ENCODE data around the gene PIGQ.

PIGQ gene

GRCh38 chr16:576197-576822 lies 6.5 kb downstream of the PIGQ start:
- DNase-seq (ENCODE audit: low read depth, low spot score), result no peak
- CTCF ChIA-PET, result interaction anchor here (0.6 to 1.4 kb wide), 8 partner anchors 7 to 209 kb away, joined by 3 to 5 read pairs (median 3); partner anchors contain the start of genes NHLRC4 and RHOT2
- H3K4me3 ChIP-seq (ENCODE audit: low read depth, low read length), result no peak overlapping the region
- TF ChIP-seq CTCF (IDR thresholded peaks at IDR 0.05; ENCODE audit: insufficient read depth, low read length, missing control alignments), result no peak
- POLR2A ChIA-PET, result no interaction called here

- peak; percentile 5 for TF ChIP-seq CTCF (IDR thresholded peaks at IDR 0.05; ENCODE audit: insufficient read depth, low read length, missing control alignments)
- POLR2A ChIA-PET, result no interaction called here
- no peak overlapping the region for H3K4me3 ChIP-seq (ENCODE audit: low read depth, low read length)
- DNase-seq (ENCODE audit: low read depth, low spot score), result no peak
- CTCF ChIA-PET, result interaction anchor here (0.6 to 1.4 kb wide), 10 partner anchors 8 to 208 kb away, joined by 3 to 5 read pairs (median 3); partner anchors contain the start of genes NHLRC4 and RHOT2
Observed at GRCh38 chr16:576823-577201, 7.0 kb downstream of the PIGQ start.

GRCh38 chr16:577796-578195 lies 8.0 kb downstream of the PIGQ start:
- H3K4me3 ChIP-seq (ENCODE audit: low read depth, low read length), result no peak overlapping the region
- TF ChIP-seq CTCF (IDR thresholded peaks at IDR 0.05; ENCODE audit: insufficient read depth, low read length, missing control alignments), result no peak
- no peak for DNase-seq (ENCODE audit: low read depth, low spot score)
- ChIA-PET CTCF (interaction anchor here (0.9 to 3.0 kb wide), 4 partner anchors 10 to 102 kb away, joined by 3 to 12 read pairs (median 4); partner anchors contain the start of genes RHOT2 and STUB1), POLR2A (interaction anchor here (0.6 kb wide), 1 partner anchor 11 kb away, joined by 3 read pairs; the partner anchor contains the start of gene NHLRC4)

- no peak overlapping the region for H3K4me3 ChIP-seq (ENCODE audit: low read depth, low read length)
- CTCF ChIA-PET, result interaction anchor here (1.0 to 3.0 kb wide), 8 partner anchors 9 to 138 kb away, joined by 3 to 12 read pairs (median 4); partner anchors contain the start of genes RHOT2 and STUB1
- POLR2A ChIA-PET, result interaction anchor here (1.1 kb wide), 2 partner anchors 9 to 11 kb away, joined by 3 read pairs; no protein-coding TSS in a partner anchor
Observed at GRCh38 chr16:578232-578869, 8.6 kb downstream of the PIGQ start.

GRCh38 chr16:578870-579405 lies 9.2 kb downstream of the PIGQ start:
- POLR2A ChIA-PET, result interaction anchor here (1.1 kb wide), 2 partner anchors 9 to 10 kb away, joined by 3 read pairs; no protein-coding TSS in a partner anchor
- peak; percentile 91 for TF ChIP-seq CTCF (IDR thresholded peaks at IDR 0.05; ENCODE audit: insufficient read depth, low read length, missing control alignments)
- CTCF ChIA-PET, result interaction anchor here (0.5 to 3.0 kb wide), 11 partner anchors 9 to 138 kb away, joined by 3 to 12 read pairs (median 3); partner anchors contain the start of genes RHOT2 and STUB1
- no peak for DNase-seq (ENCODE audit: low read depth, low spot score)
- H3K4me3 ChIP-seq (ENCODE audit: low read depth, low read length), result no peak overlapping the region

More at GRCh38 chr16:578232-578869, 8.6 kb downstream of the PIGQ start:
- no peak for DNase-seq (ENCODE audit: low read depth, low spot score)
- TF ChIP-seq CTCF (IDR thresholded peaks at IDR 0.05; ENCODE audit: insufficient read depth, low read length, missing control alignments), result no peak
